ENCODE measurements around the gene NTN3.

NTN3 gene

DNA sequence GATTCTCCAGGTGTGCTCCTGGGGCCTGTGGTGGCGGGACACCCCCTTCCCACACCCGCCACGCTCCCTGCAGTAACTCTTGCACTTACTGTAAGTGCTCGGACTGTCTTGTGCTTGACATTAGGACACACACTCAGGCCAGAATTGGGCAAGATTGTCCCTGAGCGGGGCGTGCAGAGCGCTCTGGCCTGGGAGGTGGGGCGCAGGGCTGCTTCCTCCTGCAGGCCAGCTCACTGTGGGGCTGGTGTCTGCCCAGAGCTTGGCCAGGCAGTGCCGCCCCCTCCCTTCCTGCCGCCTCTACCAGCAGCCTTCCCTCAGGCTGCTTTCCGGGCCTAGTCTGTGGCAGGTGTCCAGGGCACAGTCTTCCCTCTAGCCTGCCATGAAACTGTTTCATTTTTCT, 36.6 kb downstream of the NTN3 start:
- no peak for TF ChIP-seq EGR1 (IDR thresholded peaks at IDR 0.05)
- TF ChIP-seq, protein P1, sequence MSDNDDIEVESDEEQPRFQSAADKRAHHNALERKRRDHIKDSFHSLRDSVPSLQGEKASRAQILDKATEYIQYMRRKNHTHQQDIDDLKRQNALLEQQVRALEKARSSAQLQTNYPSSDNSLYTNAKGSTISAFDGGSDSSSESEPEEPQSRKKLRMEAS (IDR thresholded peaks at IDR 0.05), result no peak
- TF ChIP-seq TAF1 (IDR thresholded peaks at IDR 0.05; ENCODE audit: low read depth), result no peak
- TF ChIP-seq USF1 (IDR thresholded peaks at IDR 0.05), result no peak
- TF ChIP-seq, protein P2, sequence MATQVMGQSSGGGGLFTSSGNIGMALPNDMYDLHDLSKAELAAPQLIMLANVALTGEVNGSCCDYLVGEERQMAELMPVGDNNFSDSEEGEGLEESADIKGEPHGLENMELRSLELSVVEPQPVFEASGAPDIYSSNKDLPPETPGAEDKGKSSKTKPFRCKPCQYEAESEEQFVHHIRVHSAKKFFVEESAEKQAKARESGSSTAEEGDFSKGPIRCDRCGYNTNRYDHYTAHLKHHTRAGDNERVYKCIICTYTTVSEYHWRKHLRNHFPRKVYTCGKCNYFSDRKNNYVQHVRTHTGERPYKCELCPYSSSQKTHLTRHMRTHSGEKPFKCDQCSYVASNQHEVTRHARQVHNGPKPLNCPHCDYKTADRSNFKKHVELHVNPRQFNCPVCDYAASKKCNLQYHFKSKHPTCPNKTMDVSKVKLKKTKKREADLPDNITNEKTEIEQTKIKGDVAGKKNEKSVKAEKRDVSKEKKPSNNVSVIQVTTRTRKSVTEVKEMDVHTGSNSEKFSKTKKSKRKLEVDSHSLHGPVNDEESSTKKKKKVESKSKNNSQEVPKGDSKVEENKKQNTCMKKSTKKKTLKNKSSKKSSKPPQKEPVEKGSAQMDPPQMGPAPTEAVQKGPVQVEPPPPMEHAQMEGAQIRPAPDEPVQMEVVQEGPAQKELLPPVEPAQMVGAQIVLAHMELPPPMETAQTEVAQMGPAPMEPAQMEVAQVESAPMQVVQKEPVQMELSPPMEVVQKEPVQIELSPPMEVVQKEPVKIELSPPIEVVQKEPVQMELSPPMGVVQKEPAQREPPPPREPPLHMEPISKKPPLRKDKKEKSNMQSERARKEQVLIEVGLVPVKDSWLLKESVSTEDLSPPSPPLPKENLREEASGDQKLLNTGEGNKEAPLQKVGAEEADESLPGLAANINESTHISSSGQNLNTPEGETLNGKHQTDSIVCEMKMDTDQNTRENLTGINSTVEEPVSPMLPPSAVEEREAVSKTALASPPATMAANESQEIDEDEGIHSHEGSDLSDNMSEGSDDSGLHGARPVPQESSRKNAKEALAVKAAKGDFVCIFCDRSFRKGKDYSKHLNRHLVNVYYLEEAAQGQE (IDR thresholded peaks at IDR 0.05; ENCODE audit: low read depth), result no peak
- no peak for TF ChIP-seq CEBPB (IDR thresholded peaks at IDR 0.05)
- no peak for TF ChIP-seq NFIC (IDR thresholded peaks at IDR 0.05)
- TF ChIP-seq TEAD4 (IDR thresholded peaks at IDR 0.05), result no peak
- TF ChIP-seq EP300 (IDR thresholded peaks at IDR 0.05; ENCODE audit: borderline replicate concordance), result no peak
- TF ChIP-seq CREB1 (IDR thresholded peaks at IDR 0.05; ENCODE audit: low read depth), result no peak
- TF ChIP-seq YY1 (IDR thresholded peaks at IDR 0.05; ENCODE audit: low read depth), result no peak
- no peak for TF ChIP-seq RAD21 (IDR thresholded peaks at IDR 0.05; ENCODE audit: low read depth)
- TF ChIP-seq ZBTB7A (IDR thresholded peaks at IDR 0.05; ENCODE audit: low read depth), result no peak

DNA sequence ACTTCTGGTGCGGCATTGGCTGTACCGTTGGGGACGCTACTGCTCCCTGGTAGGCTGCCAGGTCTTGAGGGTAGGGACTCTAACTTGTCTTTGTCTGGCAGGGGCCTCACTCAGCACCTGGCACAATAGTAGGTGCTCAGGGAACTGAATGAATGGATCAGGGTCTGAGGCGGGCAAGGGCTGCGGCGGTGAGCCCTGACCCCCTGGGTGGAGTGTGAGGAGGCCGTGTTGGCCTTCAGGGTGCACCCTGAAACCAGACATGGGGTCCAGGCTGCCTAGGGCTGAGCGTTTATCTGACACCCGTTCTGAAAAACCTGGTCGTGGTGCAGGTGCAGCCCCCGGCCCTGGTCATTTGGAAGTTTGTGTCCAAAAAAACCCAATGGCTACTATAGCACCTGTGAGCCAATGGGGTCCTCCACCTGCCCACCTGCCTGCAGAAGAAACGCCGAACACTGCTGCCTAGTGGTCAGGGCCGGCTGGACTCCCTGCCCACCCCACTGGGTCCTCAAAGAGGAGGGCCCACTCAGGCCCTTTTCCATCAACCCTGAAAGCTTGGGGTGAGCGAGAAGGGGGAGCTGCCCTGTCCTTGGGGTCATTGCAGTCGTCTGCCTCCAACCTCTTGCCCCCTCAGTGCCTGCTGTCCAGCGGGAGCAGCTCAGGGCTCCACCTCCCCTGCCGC, 37.8 kb downstream of the NTN3 start:
- TF ChIP-seq CREB1 (IDR thresholded peaks at IDR 0.05; ENCODE audit: low read depth), result no peak
- no peak for TF ChIP-seq ZBTB7A (IDR thresholded peaks at IDR 0.05; ENCODE audit: low read depth)
- no peak for TF ChIP-seq CEBPB (IDR thresholded peaks at IDR 0.05)
- no peak for TF ChIP-seq TAF1 (IDR thresholded peaks at IDR 0.05; ENCODE audit: low read depth)
- TF ChIP-seq USF1 (IDR thresholded peaks at IDR 0.05), result no peak
- TF ChIP-seq, protein P2 (IDR thresholded peaks at IDR 0.05; ENCODE audit: low read depth), result no peak
- TF ChIP-seq, protein P1 (IDR thresholded peaks at IDR 0.05), result no peak
- no peak for TF ChIP-seq EGR1 (IDR thresholded peaks at IDR 0.05)
- TF ChIP-seq FOXM1 (IDR thresholded peaks at IDR 0.05; ENCODE audit: borderline replicate concordance, low read depth), result no peak
- no peak for TF ChIP-seq TCF12 (IDR thresholded peaks at IDR 0.05; ENCODE audit: low read depth)
- no peak for TF ChIP-seq NFIC (IDR thresholded peaks at IDR 0.05)
- no peak for TF ChIP-seq TEAD4 (IDR thresholded peaks at IDR 0.05)
- no peak for TF ChIP-seq YY1 (IDR thresholded peaks at IDR 0.05; ENCODE audit: low read depth)
- TF ChIP-seq EP300 (IDR thresholded peaks at IDR 0.05; ENCODE audit: borderline replicate concordance), result no peak

DNA sequence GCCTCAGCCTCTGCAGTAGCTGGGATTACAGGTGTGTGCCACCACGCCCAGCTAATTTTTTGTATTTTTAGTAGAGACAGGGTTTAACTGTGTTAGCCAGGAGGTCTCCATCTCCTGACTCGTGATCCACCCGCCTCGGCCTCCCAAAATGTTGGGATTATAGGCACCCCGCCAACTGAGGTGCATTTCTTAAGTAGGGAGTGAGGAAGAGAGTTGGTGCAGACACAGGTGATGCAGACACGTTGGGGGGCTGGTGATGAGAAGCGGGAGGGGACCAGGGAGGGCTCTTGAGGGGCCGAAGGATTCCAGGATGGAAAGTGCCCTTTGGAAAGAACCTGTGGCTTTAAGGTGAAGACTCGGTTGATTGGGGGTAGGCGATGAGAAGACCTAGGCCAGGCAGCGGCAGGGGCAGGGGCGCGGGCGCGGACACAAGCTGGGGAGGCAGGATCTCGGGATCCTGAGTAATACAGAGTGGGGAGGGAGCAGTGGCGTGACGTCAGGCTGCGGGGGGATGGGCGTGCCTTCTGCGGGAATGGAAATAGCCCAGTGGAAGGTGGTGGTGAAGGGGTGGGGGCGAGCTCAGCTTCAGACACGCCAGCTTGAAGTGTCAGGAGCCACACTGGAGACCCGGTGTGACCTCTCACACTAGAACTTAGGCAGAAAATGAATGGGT, 40.2 kb downstream of the NTN3 start:
- no peak for TF ChIP-seq TEAD4 (IDR thresholded peaks at IDR 0.05)
- no peak for TF ChIP-seq CREB1 (IDR thresholded peaks at IDR 0.05; ENCODE audit: low read depth)
- TF ChIP-seq YY1 (IDR thresholded peaks at IDR 0.05; ENCODE audit: low read depth), result no peak
- TF ChIP-seq NFIC (IDR thresholded peaks at IDR 0.05), result no peak
- no peak for TF ChIP-seq FOXM1 (IDR thresholded peaks at IDR 0.05; ENCODE audit: borderline replicate concordance, low read depth)
- TF ChIP-seq USF1 (IDR thresholded peaks at IDR 0.05), result no peak

DNA sequence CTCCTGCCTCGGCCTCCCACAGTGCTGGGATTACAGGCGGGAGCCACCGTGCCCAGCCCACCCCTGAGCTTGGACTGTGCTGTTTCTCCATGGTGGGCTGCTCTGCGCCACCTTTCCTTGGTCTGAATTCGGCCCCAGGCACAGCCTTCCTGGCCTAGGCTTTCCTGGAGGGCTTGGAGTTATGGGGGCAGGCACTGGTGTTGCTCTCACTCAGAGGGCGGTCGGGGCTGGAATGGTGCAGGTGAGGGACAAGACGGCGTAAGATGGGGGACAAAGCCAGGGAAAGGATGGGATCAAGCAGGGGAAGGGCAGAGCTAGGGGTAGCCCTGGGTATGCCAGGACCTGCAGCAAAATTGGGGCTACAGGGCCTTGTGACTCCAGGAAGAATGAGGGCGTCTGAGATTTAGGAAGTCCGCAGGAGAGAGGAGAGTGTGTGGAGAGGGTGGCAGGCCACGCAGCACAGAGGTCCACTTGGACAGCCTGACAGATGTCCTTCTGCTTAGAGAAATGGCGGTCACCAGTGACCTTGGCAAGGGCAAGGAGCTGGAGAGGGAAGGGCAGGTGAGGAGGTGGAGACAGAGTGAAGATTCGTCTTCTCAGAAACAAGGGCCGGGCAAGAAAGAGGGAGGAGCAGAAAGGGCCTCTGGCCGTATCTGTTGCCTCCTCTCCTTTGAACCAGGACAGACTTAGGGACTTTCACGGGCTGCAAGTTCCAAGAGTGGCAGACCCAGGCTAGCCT, 41.1 kb downstream of the NTN3 start:
- TF ChIP-seq, protein P1 (IDR thresholded peaks at IDR 0.05), result no peak
- TF ChIP-seq EGR1 (IDR thresholded peaks at IDR 0.05), result no peak
- TF ChIP-seq FOXM1 (IDR thresholded peaks at IDR 0.05; ENCODE audit: borderline replicate concordance, low read depth), result no peak
- TF ChIP-seq ZBTB7A (IDR thresholded peaks at IDR 0.05; ENCODE audit: low read depth), result no peak
- no peak for TF ChIP-seq CREB1 (IDR thresholded peaks at IDR 0.05; ENCODE audit: low read depth)
- no peak for TF ChIP-seq USF1 (IDR thresholded peaks at IDR 0.05)
- TF ChIP-seq YY1 (IDR thresholded peaks at IDR 0.05; ENCODE audit: low read depth), result no peak
- no peak for TF ChIP-seq CEBPB (IDR thresholded peaks at IDR 0.05)
- TF ChIP-seq, protein P2 (IDR thresholded peaks at IDR 0.05; ENCODE audit: low read depth), result no peak
